IPS-18c (cell line): ENCODE data around the gene GLYATL2.

ENCODE experiments used
- H3K4me3 ChIP-seq: 2 replicates; pipeline ENCODE4 v1.7.0; 2013; ENCODE audit warnings: low read depth, mild to moderate bottlenecking, low read length, moderate library complexity; ENCODE audit not compliant: insufficient read depth
- H3K9me3 ChIP-seq: one replicate; pipeline ENCODE4 v1.6.1; 2013; ENCODE audit warnings: mild to moderate bottlenecking, low read length, moderate library complexity; ENCODE audit not compliant: control insufficient read depth, insufficient read depth

Gene GLYATL2

GRCh38 chr11:58811499-58811898 lies 33.0 kb downstream of the GLYATL2 start:
- H3K9me3 ChIP-seq = peaks cover 9% of the 10 kb centered on the region
- no peak overlapping the region for H3K4me3 ChIP-seq

GRCh38 chr11:58807343-58807742 lies 37.2 kb downstream of the GLYATL2 start:
- Histone ChIP-seq H3K4me3 (no peak overlapping the region), H3K9me3 (peaks cover 5% of the 10 kb centered on the region)

GRCh38 chr11:58805065-58805464 lies 39.4 kb downstream of the GLYATL2 start:
- peaks cover 5% of the 10 kb centered on the region for H3K9me3 ChIP-seq
- no peak overlapping the region for H3K4me3 ChIP-seq

GRCh38 chr11:58801974-58802545 lies 42.4 kb downstream of the GLYATL2 start:
- H3K9me3 ChIP-seq = peaks cover 5% of the 10 kb centered on the region
- H3K4me3 ChIP-seq = no peak overlapping the region

GRCh38 chr11:58801302-58801701 lies 43.2 kb downstream of the GLYATL2 start:
- peaks cover 5% of the 10 kb centered on the region for H3K9me3 ChIP-seq

GRCh38 chr11:58796333-58796732 lies 48.2 kb downstream of the GLYATL2 start:
- no peak overlapping the region for H3K4me3 ChIP-seq
- peaks cover 3% of the 10 kb centered on the region for H3K9me3 ChIP-seq

More at GRCh38 chr11:58801302-58801701, 43.2 kb downstream of the GLYATL2 start:
- no peak overlapping the region for H3K4me3 ChIP-seq

- H3K9me3 ChIP-seq = no peaks in the 10 kb centered on the region
- no peak overlapping the region for H3K4me3 ChIP-seq
Observed at GRCh38 chr11:58788355-58789023, 56.0 kb downstream of the GLYATL2 start.

GRCh38 chr11:58787903-58788302 lies 56.6 kb downstream of the GLYATL2 start:
- no peak overlapping the region for H3K4me3 ChIP-seq

GRCh38 chr11:58786693-58787092 lies 57.8 kb downstream of the GLYATL2 start:
- Histone ChIP-seq H3K4me3 (no peak overlapping the region), H3K9me3 (no peaks in the 10 kb centered on the region)

More at GRCh38 chr11:58787903-58788302, 56.6 kb downstream of the GLYATL2 start:
- H3K9me3 ChIP-seq = no peaks in the 10 kb centered on the region

GRCh38 chr11:58784995-58785394 lies 59.5 kb downstream of the GLYATL2 start:
- no peak overlapping the region for H3K4me3 ChIP-seq
- H3K9me3 ChIP-seq = peaks cover 7% of the 10 kb centered on the region
